ENCODE data around the gene REPIN1.

The REPIN1 gene

GRCh38 chr7:150368884-150369747, 494 bp downstream of the REPIN1 start (continued):
- TF ChIP-seq ZNF610 (tag by site-specific recombination; IDR thresholded peaks at IDR 0.05; ENCODE audit: borderline replicate concordance) = 0 out of 2 replicates have a peak, but pooled peaks have one; percentile 38
- no peak for TF ChIP-seq OSR2 (tag by site-specific recombination; IDR thresholded peaks at IDR 0.05)
- TF ChIP-seq, protein P1, sequence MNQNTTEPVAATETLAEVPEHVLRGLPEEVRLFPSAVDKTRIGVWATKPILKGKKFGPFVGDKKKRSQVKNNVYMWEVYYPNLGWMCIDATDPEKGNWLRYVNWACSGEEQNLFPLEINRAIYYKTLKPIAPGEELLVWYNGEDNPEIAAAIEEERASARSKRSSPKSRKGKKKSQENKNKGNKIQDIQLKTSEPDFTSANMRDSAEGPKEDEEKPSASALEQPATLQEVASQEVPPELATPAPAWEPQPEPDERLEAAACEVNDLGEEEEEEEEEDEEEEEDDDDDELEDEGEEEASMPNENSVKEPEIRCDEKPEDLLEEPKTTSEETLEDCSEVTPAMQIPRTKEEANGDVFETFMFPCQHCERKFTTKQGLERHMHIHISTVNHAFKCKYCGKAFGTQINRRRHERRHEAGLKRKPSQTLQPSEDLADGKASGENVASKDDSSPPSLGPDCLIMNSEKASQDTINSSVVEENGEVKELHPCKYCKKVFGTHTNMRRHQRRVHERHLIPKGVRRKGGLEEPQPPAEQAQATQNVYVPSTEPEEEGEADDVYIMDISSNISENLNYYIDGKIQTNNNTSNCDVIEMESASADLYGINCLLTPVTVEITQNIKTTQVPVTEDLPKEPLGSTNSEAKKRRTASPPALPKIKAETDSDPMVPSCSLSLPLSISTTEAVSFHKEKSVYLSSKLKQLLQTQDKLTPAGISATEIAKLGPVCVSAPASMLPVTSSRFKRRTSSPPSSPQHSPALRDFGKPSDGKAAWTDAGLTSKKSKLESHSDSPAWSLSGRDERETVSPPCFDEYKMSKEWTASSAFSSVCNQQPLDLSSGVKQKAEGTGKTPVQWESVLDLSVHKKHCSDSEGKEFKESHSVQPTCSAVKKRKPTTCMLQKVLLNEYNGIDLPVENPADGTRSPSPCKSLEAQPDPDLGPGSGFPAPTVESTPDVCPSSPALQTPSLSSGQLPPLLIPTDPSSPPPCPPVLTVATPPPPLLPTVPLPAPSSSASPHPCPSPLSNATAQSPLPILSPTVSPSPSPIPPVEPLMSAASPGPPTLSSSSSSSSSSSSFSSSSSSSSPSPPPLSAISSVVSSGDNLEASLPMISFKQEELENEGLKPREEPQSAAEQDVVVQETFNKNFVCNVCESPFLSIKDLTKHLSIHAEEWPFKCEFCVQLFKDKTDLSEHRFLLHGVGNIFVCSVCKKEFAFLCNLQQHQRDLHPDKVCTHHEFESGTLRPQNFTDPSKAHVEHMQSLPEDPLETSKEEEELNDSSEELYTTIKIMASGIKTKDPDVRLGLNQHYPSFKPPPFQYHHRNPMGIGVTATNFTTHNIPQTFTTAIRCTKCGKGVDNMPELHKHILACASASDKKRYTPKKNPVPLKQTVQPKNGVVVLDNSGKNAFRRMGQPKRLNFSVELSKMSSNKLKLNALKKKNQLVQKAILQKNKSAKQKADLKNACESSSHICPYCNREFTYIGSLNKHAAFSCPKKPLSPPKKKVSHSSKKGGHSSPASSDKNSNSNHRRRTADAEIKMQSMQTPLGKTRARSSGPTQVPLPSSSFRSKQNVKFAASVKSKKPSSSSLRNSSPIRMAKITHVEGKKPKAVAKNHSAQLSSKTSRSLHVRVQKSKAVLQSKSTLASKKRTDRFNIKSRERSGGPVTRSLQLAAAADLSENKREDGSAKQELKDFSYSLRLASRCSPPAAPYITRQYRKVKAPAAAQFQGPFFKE (tag by site-specific recombination; IDR thresholded peaks at IDR 0.05; ENCODE audit: borderline replicate concordance) = no peak
- no peak for TF ChIP-seq ZNF624 (tag by site-specific recombination; IDR thresholded peaks at IDR 0.05)
- TF ChIP-seq ZNF555 (tag by site-specific recombination; conservative IDR thresholded peaks at IDR 0.05) = no peak
- TF ChIP-seq BCL6B (tag by site-specific recombination; IDR thresholded peaks at IDR 0.05) = no peak
- 0 out of 2 replicates have a peak, but pooled peaks have one; percentile 15 for TF ChIP-seq BCL11A (tag by site-specific recombination; IDR thresholded peaks at IDR 0.05; ENCODE audit: low read depth)
- peak; percentile 47; the same call in 1 of the 2 replicates for TF ChIP-seq ZEB2 (tag by site-specific recombination; IDR thresholded peaks at IDR 0.05)
- no peak for TF ChIP-seq ZNF654 (tag by site-specific recombination; IDR thresholded peaks at IDR 0.05; ENCODE audit: low read depth)

GRCh38 chr7:150369748-150370501, 1.3 kb downstream of the REPIN1 start:
- H3K4me1 ChIP-seq (ENCODE audit: control insufficient read depth, insufficient read depth, low read length) = no peaks in the 10 kb centered on the region
- H3K36me3 ChIP-seq (ENCODE audit: control insufficient read depth in 2 of 2, insufficient read depth in 1 of 2, low read length in 2 of 2) = peaks cover 0 to 52% of the 10 kb centered on the region in 2 experiments; a peak in 1 of 3 replicates
- POLR2A ChIA-PET = interaction anchor here (1.1 to 2.5 kb wide), 3 partner anchors 8 to 48 kb away, joined by 3 to 18 read pairs (median 3); no protein-coding TSS in a partner anchor
- CTCF ChIA-PET = interaction anchor here (0.7 to 0.9 kb wide), 2 partner anchors 12 to 16 kb away, joined by 3 read pairs; no protein-coding TSS in a partner anchor
- TF ChIP-seq ZNF404 (tag by site-specific recombination; IDR thresholded peaks at IDR 0.05) = no peak
- TF ChIP-seq ZNF768 (tag by site-specific recombination; IDR thresholded peaks at IDR 0.05) = no peak
- TF ChIP-seq MEIS1 (CRISPR knock-in tag; IDR thresholded peaks at IDR 0.05; ENCODE audit: borderline replicate concordance) = no peak
- no peak for TF ChIP-seq ZNF777 (tag by site-specific recombination; IDR thresholded peaks at IDR 0.05; ENCODE audit: borderline replicate concordance)
- TF ChIP-seq ZIC2 (tag by site-specific recombination; IDR thresholded peaks at IDR 0.05) = peak; percentile 5; the same call in 1 of the 2 replicates
- TF ChIP-seq ZNF701 (tag by site-specific recombination; IDR thresholded peaks at IDR 0.05) = no peak
- no peak for TF ChIP-seq ZNF707 (tag by site-specific recombination; IDR thresholded peaks at IDR 0.05)
- no peak for TF ChIP-seq PRDM1 (tag by site-specific recombination; IDR thresholded peaks at IDR 0.05)
- peak; percentile 81 for TF ChIP-seq ZFHX2 (tag by site-specific recombination; conservative IDR thresholded peaks at IDR 0.05)
- TF ChIP-seq EGR2 (tag by site-specific recombination; IDR thresholded peaks at IDR 0.05; ENCODE audit: low read depth) = peak; percentile 76
- H3K4me3 ChIP-seq (ENCODE audit: low read depth, low read length) = peak overlapping the region; percentile 89
- peak overlapping the region; percentile 74; the same call in 1 of the 2 replicates for H3K27ac ChIP-seq (ENCODE audit: extremely low read depth, low read depth, low read length)
- no peaks in the 10 kb centered on the region for H3K9me3 ChIP-seq (ENCODE audit: control insufficient read depth, insufficient read depth, low read depth, low read length)
